ENCODE measurements around the gene EID2. TPM values are rescaled to one million over a fixed set of nuclear protein-coding genes. Genes with fewer than 3 reads are reported as not detected.
A peak's percentile ranks its signal among the peaks of the same experiment; 100 is the strongest.

EID2 gene
- total and polyA plus RNA-seq, 2 of the 13 experiments (the other 11 are each of a cell fraction or from before 2014, with no cell fraction given) = 3.7 to 14.1 TPM

DNA sequence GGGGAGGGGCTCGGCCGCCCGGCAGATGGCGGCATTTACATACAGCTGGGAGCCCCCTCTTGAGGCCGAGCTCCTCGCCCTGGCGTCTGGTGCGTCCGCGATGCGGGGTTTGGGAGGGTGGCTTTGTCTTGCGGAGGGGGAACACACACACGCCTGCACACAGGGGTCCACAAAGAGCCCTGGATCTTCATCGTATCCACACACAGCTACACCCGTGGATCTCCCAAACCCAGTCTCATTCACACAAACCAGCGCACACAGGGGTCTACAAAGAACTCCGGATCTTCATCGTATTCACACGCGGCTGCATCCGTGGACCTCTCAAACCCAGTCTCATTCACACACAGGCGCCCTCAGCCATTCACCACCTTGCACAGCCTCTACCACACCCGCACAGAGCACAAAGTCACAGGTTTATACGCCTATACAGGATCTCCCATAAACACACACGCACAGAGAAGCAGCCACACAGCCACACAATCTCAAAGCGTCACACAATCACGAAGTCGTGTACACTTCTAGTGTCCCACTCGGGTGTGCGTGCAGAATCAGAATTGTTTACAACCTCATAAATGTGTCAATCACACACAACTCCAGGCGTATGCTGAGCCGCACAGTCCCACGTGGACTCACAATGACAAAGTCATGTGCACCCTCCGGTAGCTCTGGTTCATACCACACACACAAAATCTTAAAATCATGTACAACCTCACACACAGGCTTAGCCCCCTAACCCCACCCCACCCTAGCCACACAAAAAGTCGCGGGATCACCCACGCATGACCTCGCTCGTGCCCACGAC, 41.8 kb downstream of the EID2 start (continued):
- TF ChIP-seq, protein P1, sequence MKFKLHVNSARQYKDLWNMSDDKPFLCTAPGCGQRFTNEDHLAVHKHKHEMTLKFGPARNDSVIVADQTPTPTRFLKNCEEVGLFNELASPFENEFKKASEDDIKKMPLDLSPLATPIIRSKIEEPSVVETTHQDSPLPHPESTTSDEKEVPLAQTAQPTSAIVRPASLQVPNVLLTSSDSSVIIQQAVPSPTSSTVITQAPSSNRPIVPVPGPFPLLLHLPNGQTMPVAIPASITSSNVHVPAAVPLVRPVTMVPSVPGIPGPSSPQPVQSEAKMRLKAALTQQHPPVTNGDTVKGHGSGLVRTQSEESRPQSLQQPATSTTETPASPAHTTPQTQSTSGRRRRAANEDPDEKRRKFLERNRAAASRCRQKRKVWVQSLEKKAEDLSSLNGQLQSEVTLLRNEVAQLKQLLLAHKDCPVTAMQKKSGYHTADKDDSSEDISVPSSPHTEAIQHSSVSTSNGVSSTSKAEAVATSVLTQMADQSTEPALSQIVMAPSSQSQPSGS (CRISPR knock-in tag; IDR thresholded peaks at IDR 0.05) = 0 out of 2 replicates have a peak, but pooled peaks have one; percentile 36
- TF ChIP-seq ELF3 (CRISPR knock-in tag; IDR thresholded peaks at IDR 0.05) (no peak), GABPB1 (CRISPR knock-in tag; IDR thresholded peaks at IDR 0.05) (peak; percentile 48; the same call in 1 of the 2 replicates), ETV5 (CRISPR knock-in tag; IDR thresholded peaks at IDR 0.05; ENCODE audit: borderline replicate concordance) (0 out of 2 replicates have a peak, but pooled peaks have one; percentile 29), ZNF777 (CRISPR knock-in tag; IDR thresholded peaks at IDR 0.05) (peak; percentile 34; the same call in 1 of the 2 replicates), ZNF569 (CRISPR knock-in tag; IDR thresholded peaks at IDR 0.05; ENCODE audit: borderline replicate concordance) (no peak), ZNF768 (CRISPR knock-in tag; IDR thresholded peaks at IDR 0.05) (peak; percentile 41; the same call in 1 of the 2 replicates), SRY (CRISPR knock-in tag; IDR thresholded peaks at IDR 0.05) (peak; percentile 80; the same call in 1 of the 2 replicates), ZNF350 (CRISPR knock-in tag; IDR thresholded peaks at IDR 0.05; ENCODE audit: borderline replicate concordance, low read depth) (peak; percentile 46; the same call in 1 of the 2 replicates), HNRNPLL (IDR thresholded peaks at IDR 0.05; ENCODE audit: low read depth, low read length, poor library complexity, severe bottlenecking) (peak; percentile 82), RAD21 (CRISPR knock-in tag; IDR thresholded peaks at IDR 0.05) (peak; percentile 65), KDM3A (CRISPR knock-in tag; IDR thresholded peaks at IDR 0.05; ENCODE audit: low read depth) (0 out of 2 replicates have a peak, but pooled peaks have one; percentile 48), XRCC5 (optimal IDR thresholded peaks at IDR 0.05; ENCODE audit: low read length) (peak; percentile 47), IRF2 (CRISPR knock-in tag; IDR thresholded peaks at IDR 0.05) (0 out of 2 replicates have a peak, but pooled peaks have one; percentile 16), ZNF234 (CRISPR knock-in tag; conservative IDR thresholded peaks at IDR 0.05) (0 out of 2 replicates have a peak, but pooled peaks have one; percentile 44), KDM6A (CRISPR knock-in tag; IDR thresholded peaks at IDR 0.05; ENCODE audit: low read depth) (no peak)
- TF ChIP-seq, protein P2, sequence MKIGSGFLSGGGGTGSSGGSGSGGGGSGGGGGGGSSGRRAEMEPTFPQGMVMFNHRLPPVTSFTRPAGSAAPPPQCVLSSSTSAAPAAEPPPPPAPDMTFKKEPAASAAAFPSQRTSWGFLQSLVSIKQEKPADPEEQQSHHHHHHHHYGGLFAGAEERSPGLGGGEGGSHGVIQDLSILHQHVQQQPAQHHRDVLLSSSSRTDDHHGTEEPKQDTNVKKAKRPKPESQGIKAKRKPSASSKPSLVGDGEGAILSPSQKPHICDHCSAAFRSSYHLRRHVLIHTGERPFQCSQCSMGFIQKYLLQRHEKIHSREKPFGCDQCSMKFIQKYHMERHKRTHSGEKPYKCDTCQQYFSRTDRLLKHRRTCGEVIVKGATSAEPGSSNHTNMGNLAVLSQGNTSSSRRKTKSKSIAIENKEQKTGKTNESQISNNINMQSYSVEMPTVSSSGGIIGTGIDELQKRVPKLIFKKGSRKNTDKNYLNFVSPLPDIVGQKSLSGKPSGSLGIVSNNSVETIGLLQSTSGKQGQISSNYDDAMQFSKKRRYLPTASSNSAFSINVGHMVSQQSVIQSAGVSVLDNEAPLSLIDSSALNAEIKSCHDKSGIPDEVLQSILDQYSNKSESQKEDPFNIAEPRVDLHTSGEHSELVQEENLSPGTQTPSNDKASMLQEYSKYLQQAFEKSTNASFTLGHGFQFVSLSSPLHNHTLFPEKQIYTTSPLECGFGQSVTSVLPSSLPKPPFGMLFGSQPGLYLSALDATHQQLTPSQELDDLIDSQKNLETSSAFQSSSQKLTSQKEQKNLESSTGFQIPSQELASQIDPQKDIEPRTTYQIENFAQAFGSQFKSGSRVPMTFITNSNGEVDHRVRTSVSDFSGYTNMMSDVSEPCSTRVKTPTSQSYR (CRISPR knock-in tag; IDR thresholded peaks at IDR 0.05; ENCODE audit: borderline replicate concordance) = peak; percentile 74; the same call in 1 of the 2 replicates
- TF ChIP-seq, protein P3, sequence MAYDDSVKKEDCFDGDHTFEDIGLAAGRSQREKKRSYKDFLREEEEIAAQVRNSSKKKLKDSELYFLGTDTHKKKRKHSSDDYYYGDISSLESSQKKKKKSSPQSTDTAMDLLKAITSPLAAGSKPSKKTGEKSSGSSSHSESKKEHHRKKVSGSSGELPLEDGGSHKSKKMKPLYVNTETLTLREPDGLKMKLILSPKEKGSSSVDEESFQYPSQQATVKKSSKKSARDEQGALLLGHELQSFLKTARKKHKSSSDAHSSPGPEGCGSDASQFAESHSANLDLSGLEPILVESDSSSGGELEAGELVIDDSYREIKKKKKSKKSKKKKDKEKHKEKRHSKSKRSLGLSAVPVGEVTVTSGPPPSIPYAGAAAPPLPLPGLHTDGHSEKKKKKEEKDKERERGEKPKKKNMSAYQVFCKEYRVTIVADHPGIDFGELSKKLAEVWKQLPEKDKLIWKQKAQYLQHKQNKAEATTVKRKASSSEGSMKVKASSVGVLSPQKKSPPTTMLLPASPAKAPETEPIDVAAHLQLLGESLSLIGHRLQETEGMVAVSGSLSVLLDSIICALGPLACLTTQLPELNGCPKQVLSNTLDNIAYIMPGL (CRISPR knock-in tag; IDR thresholded peaks at IDR 0.05; ENCODE audit: borderline replicate concordance in 1 of 2, low read depth in 1 of 2) = peak in 1 of 2 experiments; percentile 58; a peak in 1 of 4 replicates
- TF ChIP-seq, protein P4, sequence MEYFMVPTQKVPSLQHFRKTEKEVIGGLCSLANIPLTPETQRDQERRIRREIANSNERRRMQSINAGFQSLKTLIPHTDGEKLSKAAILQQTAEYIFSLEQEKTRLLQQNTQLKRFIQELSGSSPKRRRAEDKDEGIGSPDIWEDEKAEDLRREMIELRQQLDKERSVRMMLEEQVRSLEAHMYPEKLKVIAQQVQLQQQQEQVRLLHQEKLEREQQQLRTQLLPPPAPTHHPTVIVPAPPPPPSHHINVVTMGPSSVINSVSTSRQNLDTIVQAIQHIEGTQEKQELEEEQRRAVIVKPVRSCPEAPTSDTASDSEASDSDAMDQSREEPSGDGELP (IDR thresholded peaks at IDR 0.05; ENCODE audit: borderline replicate concordance, low read depth) = peak; percentile 89

All from HepG2 (cell line).